GM12878 (cell line): ENCODE measurements around the gene ZNF443. TPM values are rescaled to one million over a fixed set of nuclear protein-coding genes. Genes with fewer than 3 reads are reported as not detected.
"Not testable (repeated sequence)": the region's sequence is repeated elsewhere in the genome, so short reads cannot be mapped to it uniquely, and the experiment has no call there.

Experiments used
- ATAC-seq: fragments of 200-7000 bp; cut with Tn5 transposase; 3 replicates; pipeline ENCODE4 v1.9.1; 2020; ENCODE audit warnings: mild to moderate bottlenecking, moderate library complexity
- BruUV-seq: library from RNA; stranded (reverse); fragments of 400-500 nt; replicated peaks from 2 replicates; lab custom pipeline; 2021; lab: Mats Ljungman, UMichigan
- CTCF ChIA-PET: fragments of 300-600 bp; sonication (Branson Sonifier 250); formaldehyde crosslinking; extraction: SDS; loops from one replicate; lab custom pipeline; 2021; ENCODE audit warnings: inconsistent platforms; lab: Yijun Ruan, JAX
- POLR2A ChIA-PET: fragments of 350-600 bp; formaldehyde crosslinking; extraction: SDS; loops from one replicate; lab custom pipeline; 2021; ENCODE audit warnings: inconsistent platforms; lab: Charles Lee
- RAD21 ChIA-PET: fragments of 300-600 bp; sonication (Branson Sonifier 250); formaldehyde crosslinking; loops from one replicate; lab custom pipeline; 2023; ENCODE audit warnings: antibody characterized with exemption; ENCODE audit not compliant: unreplicated experiment; lab: Charles Lee
- SMC1A ChIA-PET: fragments of 300-600 bp; sonication (Branson Sonifier 250); formaldehyde crosslinking; loops from one replicate; lab custom pipeline; 2023; ENCODE audit not compliant: unreplicated experiment, uncharacterized antibody; lab: Charles Lee
- DNase-seq: peaks from one replicate; pipeline ENCODE4 v3.0.0-alpha.2; 2011; ENCODE audit warnings: low read depth, low spot score
- FAIRE-seq: peaks from 3 replicates; lab custom pipeline; 2011; peaks lifted over from hg19 to GRCh38; lab: Jason Lieb, UNC
- H2AFZ ChIP-seq: 2 replicates; pipeline ENCODE4 v1.6.0; 2011; ENCODE audit warnings: low read depth, low read length, control low read depth; ENCODE audit not compliant: control insufficient read depth
- H3K27ac ChIP-seq: 2 replicates; pipeline ENCODE4 v1.5.1; 2011; ENCODE audit warnings: control low read depth; ENCODE audit not compliant: control insufficient read depth, insufficient read depth
- H3K27me3 ChIP-seq, 2 experiments: replicated peaks in 1 of 2; 2 replicates each; pipeline versions ENCODE4 v1.6.0 to v1.6.1; 2011; ENCODE audit warnings: low read length in 1 of 2; ENCODE audit not compliant: control insufficient read depth in 2 of 2, insufficient read depth in 2 of 2
- H3K36me3 ChIP-seq, 2 experiments: 2 replicates each; pipeline ENCODE4 v1.5.1; 2011; ENCODE audit warnings: low read length in 1 of 2; ENCODE audit not compliant: control insufficient read depth in 2 of 2, insufficient read depth in 2 of 2
- H3K4me1 ChIP-seq: 2 replicates; pipeline ENCODE4 v1.6.1; 2011; ENCODE audit warnings: mild to moderate bottlenecking, low read length, moderate library complexity, mixed read lengths; ENCODE audit not compliant: control insufficient read depth, insufficient read depth
- H3K4me2 ChIP-seq: 2 replicates; pipeline ENCODE4 v1.6.0; 2011; ENCODE audit warnings: control low read depth; ENCODE audit not compliant: control insufficient read depth, insufficient read depth
- H3K4me3 ChIP-seq: fragments of 200-600 bp; sonication (generic); 2 replicates; pipeline ENCODE4 v1.5.1; 2016
- H3K79me2 ChIP-seq: 2 replicates; pipeline ENCODE4 v1.6.0; 2011; ENCODE audit warnings: low read length; ENCODE audit not compliant: control insufficient read depth, insufficient read depth
- H3K9ac ChIP-seq: 2 replicates; pipeline ENCODE4 v1.8.0; 2011; ENCODE audit warnings: low read length, control low read depth, mixed read lengths; ENCODE audit not compliant: control insufficient read depth, insufficient read depth
- H3K9me3 ChIP-seq: replicated peaks from 3 replicates; pipeline ENCODE4 v1.5.1; 2011; ENCODE audit warnings: mild to moderate bottlenecking, low read length; ENCODE audit not compliant: control insufficient read depth, insufficient read depth
- H4K20me1 ChIP-seq: 2 replicates; pipeline ENCODE4 v1.6.0; 2011; ENCODE audit not compliant: control insufficient read depth, insufficient read depth
- ATF7 ChIP-seq: fragments of 450-650 bp; IDR thresholded peaks from 2 replicates; pipeline ENCODE4 v1.6.1; 2016; ENCODE audit warnings: low read depth, mild to moderate bottlenecking
- BHLHE40 ChIP-seq, 2 experiments: fragments of 450-650 bp in 1 of 2; IDR thresholded peaks; 2 replicates each; pipeline ENCODE4 v1.6.1; 2011 to 2017; ENCODE audit warnings: low read depth in 2 of 2, borderline replicate concordance in 1 of 2, improper control_type of control experiment in 1 of 2, low read length in 1 of 2, mild to moderate bottlenecking in 1 of 2
- HDGF ChIP-seq: fragments of 450-650 bp; IDR thresholded peaks from 2 replicates; pipeline ENCODE4 v1.6.1; 2016; ENCODE audit warnings: antibody characterized with exemption
- IKZF2 ChIP-seq, 2 experiments: fragments of 450-650 bp; IDR thresholded peaks; 2 replicates each; pipeline ENCODE4 v1.6.1; 2017; ENCODE audit warnings: mild to moderate bottlenecking in 2 of 2, moderate library complexity in 2 of 2
- MEF2B ChIP-seq: fragments of 450-650 bp; IDR thresholded peaks from 2 replicates; pipeline ENCODE4 v1.6.1; 2018; ENCODE audit warnings: mild to moderate bottlenecking, moderate library complexity; ENCODE audit not compliant: partially characterized antibody, poor library complexity, severe bottlenecking
- MLLT1 ChIP-seq: fragments of 450-650 bp; IDR thresholded peaks from 2 replicates; pipeline ENCODE4 v1.6.1; 2016; ENCODE audit warnings: mild to moderate bottlenecking
- NBN ChIP-seq: fragments of 450-650 bp; IDR thresholded peaks from 2 replicates; pipeline ENCODE4 v1.6.1; 2016
- RUNX3 ChIP-seq: IDR thresholded peaks from 2 replicates; pipeline ENCODE4 v1.6.1; 2012; ENCODE audit warnings: low read length, inconsistent platforms
- WGBS: methylation state at CpG from one replicate; pipeline ENCODE4 v1.1.6; 2016; ENCODE audit warnings: low lambda C conversion rate; ENCODE audit not compliant: insufficient replicate concordance, insufficient coverage; ENCODE audit errors: missing lambda C conversion rate; 5-methylcytosine and 5-hydroxymethylcytosine counted together
- in situ Hi-C: fragments of 300-500 bp; cut with MboI; formaldehyde crosslinking; loops from 9 replicates; pipeline ENCODE4 v1.14.3; 2018; ENCODE audit warnings: mixed read lengths
- intact Hi-C: fragments of 100-400 bp; cut with micrococcal nuclease; formaldehyde crosslinking; loops from one replicate; pipeline ENCODE4 v1.14.2; 2022; ENCODE audit not compliant: unreplicated experiment
- polyA plus RNA-seq, 11 experiments: library from polyadenylated mRNA; depleted of rRNA in 4 of 11; unstranded in 6 of 11; stranded (reverse) in 5 of 11; fragments of >200 nt; fragmentation: Nextera tagmentation in 4 of 11; fragmentation: Illumina TruSeq in 1 of 11; extraction: Ambion mirVana in 4 of 11; extraction: Trizol in 1 of 11; gene quantifications; 1 replicate in 1 of 11; 2 replicates in 10 of 11; pipeline versions ENCODE4 v1.2.1 to v1.2.3, GENCODE V29; 2011 to 2016; ENCODE audit warnings: inconsistent platforms in 2 of 11, missing spikeins in 2 of 11, low read depth in 1 of 11
- total RNA-seq, 4 experiments: library from RNA; depleted of rRNA in 3 of 4; stranded (reverse); fragments of >200 nt in 3 of 4; fragmentation: Illumina TruSeq in 1 of 4; extraction: Trizol in 1 of 4; gene quantifications; 2 replicates each; pipeline versions ENCODE4 v1.2.1 to v1.2.3, GENCODE V29; 2013 to 2021
- TF ChIP-seq, protein P1 (sequence below): fragments of 450-650 bp; IDR thresholded peaks from 2 replicates; pipeline ENCODE4 v1.6.1; 2017; ENCODE audit warnings: low read depth, mild to moderate bottlenecking, moderate library complexity

Gene ZNF443
- total and polyA plus RNA-seq, 10 of the 15 experiments (the other 5 are each of a cell fraction or from before 2014, with no cell fraction given) = 2.1 to 9.1 (median 3.9) TPM

- H3K79me2 ChIP-seq, H4K20me1 ChIP-seq, in situ Hi-C loops, BruUV-seq, H3K9me3 ChIP-seq, SMC1A ChIA-PET, POLR2A ChIA-PET, H3K4me1 ChIP-seq, H3K36me3 ChIP-seq, DNase-seq, H3K27me3 ChIP-seq: not testable (repeated sequence)
- peak overlapping the region; percentile 68; the same call in 1 of the 2 replicates for H3K27ac ChIP-seq
- peak overlapping the region; percentile 82 for H3K9ac ChIP-seq
- H3K4me2 ChIP-seq = peak overlapping the region; percentile 87
- FAIRE-seq = peak; percentile 87
- ChIA-PET CTCF (interaction anchor here (0.6 kb wide), 1 partner anchor 435 kb away, joined by 3 read pairs; the partner anchor contains the start of gene ZNF763), RAD21 (interaction anchor here (1.4 kb wide), 1 partner anchor 67 kb away, joined by 6 read pairs; the partner anchor contains the start of gene ZNF563)
- 4% methylated on average over 22 of the region's 23 CpGs for WGBS
- H3K4me3 ChIP-seq = peak overlapping the region; percentile 96
- TF ChIP-seq, protein P1, sequence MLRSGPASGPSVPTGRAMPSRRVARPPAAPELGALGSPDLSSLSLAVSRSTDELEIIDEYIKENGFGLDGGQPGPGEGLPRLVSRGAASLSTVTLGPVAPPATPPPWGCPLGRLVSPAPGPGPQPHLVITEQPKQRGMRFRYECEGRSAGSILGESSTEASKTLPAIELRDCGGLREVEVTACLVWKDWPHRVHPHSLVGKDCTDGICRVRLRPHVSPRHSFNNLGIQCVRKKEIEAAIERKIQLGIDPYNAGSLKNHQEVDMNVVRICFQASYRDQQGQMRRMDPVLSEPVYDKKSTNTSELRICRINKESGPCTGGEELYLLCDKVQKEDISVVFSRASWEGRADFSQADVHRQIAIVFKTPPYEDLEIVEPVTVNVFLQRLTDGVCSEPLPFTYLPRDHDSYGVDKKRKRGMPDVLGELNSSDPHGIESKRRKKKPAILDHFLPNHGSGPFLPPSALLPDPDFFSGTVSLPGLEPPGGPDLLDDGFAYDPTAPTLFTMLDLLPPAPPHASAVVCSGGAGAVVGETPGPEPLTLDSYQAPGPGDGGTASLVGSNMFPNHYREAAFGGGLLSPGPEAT = peak; percentile 61; the same call in 1 of the 2 replicates
- TF ChIP-seq MLLT1 (peak; percentile 47; the same call in 1 of the 2 replicates), RUNX3 (peak; percentile 21), BHLHE40 (IDR thresholded peaks at IDR 0.05; ENCODE audit: borderline replicate concordance in 1 of 2, low read depth in 2 of 2, low read length in 1 of 2) (peak in 1 of 2 experiments; percentile 71; a peak in 1 of 4 replicates), ATF7 (peak; percentile 45), NBN (0 out of 2 replicates have a peak, but pooled peaks have one; percentile 37), MEF2B (peak; percentile 31), IKZF2 (IDR thresholded peaks at IDR 0.05) (peak in 1 of 2 experiments; percentile 60; a peak in 2 of 4 replicates), HDGF (0 out of 2 replicates have a peak, but pooled peaks have one; percentile 26)
- intact Hi-C loops = loop anchor here (2.0 kb wide), 2 partner anchors 41 to 151 kb away; partner anchors contain the start of genes ZNF443 and ZNF564
- peak; percentile 80 for ATAC-seq
- peak overlapping the region; percentile 78 for H2AFZ ChIP-seq
Observed at GRCh38 chr19:12399901-12400632, 40.8 kb downstream of the ZNF443 start.

GRCh38 chr19:12391148-12391547 lies 49.7 kb downstream of the ZNF443 start:
- CTCF ChIA-PET, H3K79me2 ChIP-seq, BruUV-seq, SMC1A ChIA-PET, H3K4me2 ChIP-seq, H3K27ac ChIP-seq, H3K9ac ChIP-seq, H3K4me1 ChIP-seq, POLR2A ChIA-PET, H3K36me3 ChIP-seq, DNase-seq, H4K20me1 ChIP-seq, RAD21 ChIA-PET, H3K4me3 ChIP-seq, FAIRE-seq, H3K27me3 ChIP-seq, in situ Hi-C loops, intact Hi-C loops, ATAC-seq, H2AFZ ChIP-seq: not testable (repeated sequence)
- H3K9me3 ChIP-seq = peaks cover 15% of the 10 kb centered on the region; the same call in 2 of the 3 replicates
- WGBS = 96% methylated on average over 6 of the region's 6 CpGs
